Activated CD4-positive, alpha-beta T cell treated with anti-CD3 and anti-CD28 coated beads for 36 hours (primary cell): ENCODE measurements around the gene CADM3. TPM values are rescaled to one million over a fixed set of nuclear protein-coding genes. Genes with fewer than 3 reads are reported as not detected.

Source experiments
- ATAC-seq: fragments of 200-7000 bp; cut with Tn5 transposase; one replicate; pipeline ENCODE4 v1.10.0; 2021; ENCODE audit warnings: mild to moderate bottlenecking, moderate library complexity
- CTCF ChIA-PET: fragments of 350-600 bp; sonication (Branson Sonifier 250); formaldehyde crosslinking; loops from one replicate; lab custom pipeline; 2021; ENCODE audit warnings: antibody characterized with exemption; lab: Charles Lee
- POLR2A ChIA-PET: fragments of 350-600 bp; sonication (Branson Sonifier 250); formaldehyde crosslinking; loops from one replicate; lab custom pipeline; 2021; ENCODE audit warnings: antibody characterized with exemption, inconsistent platforms; lab: Charles Lee
- DNase-seq: peaks from one replicate; pipeline ENCODE4 v3.0.0-alpha.2; 2020
- H3K27ac Mint-ChIP-seq: one replicate; pipeline ENCODE4 v1.8.0; 2021; ENCODE audit warnings: mixed read lengths
- H3K27me3 Mint-ChIP-seq: one replicate; pipeline ENCODE4 v1.8.0; 2021; ENCODE audit warnings: mixed read lengths
- H3K36me3 Mint-ChIP-seq: one replicate; pipeline ENCODE4 v1.8.0; 2021; ENCODE audit warnings: low read depth, mixed read lengths
- H3K4me1 Mint-ChIP-seq: one replicate; pipeline ENCODE4 v1.8.0; 2021; ENCODE audit warnings: mixed read lengths
- H3K4me3 Mint-ChIP-seq: one replicate; pipeline ENCODE4 v1.8.0; 2021; ENCODE audit warnings: mild to moderate bottlenecking, moderate library complexity, mixed read lengths
- H3K9me3 Mint-ChIP-seq: one replicate; pipeline ENCODE4 v1.8.0; 2021; ENCODE audit warnings: low read depth, mixed read lengths
- intact Hi-C, 2 experiments: fragments of 100-400 bp; cut with DNase I in 1 of 2; cut with micrococcal nuclease in 1 of 2; formaldehyde crosslinking; loops; one replicate each; pipeline versions ENCODE4 v1.14.2 to v1.15.1; 2022 to 2024; cut with DNase I, micrococcal nuclease
- total RNA-seq, 2 experiments: library from RNA; stranded (reverse); gene quantifications; one replicate each; pipeline ENCODE4 v1.2.3, GENCODE V29; 2021

Gene CADM3
- total RNA-seq, 2 experiments from 2014 or later = not detected

DNA sequence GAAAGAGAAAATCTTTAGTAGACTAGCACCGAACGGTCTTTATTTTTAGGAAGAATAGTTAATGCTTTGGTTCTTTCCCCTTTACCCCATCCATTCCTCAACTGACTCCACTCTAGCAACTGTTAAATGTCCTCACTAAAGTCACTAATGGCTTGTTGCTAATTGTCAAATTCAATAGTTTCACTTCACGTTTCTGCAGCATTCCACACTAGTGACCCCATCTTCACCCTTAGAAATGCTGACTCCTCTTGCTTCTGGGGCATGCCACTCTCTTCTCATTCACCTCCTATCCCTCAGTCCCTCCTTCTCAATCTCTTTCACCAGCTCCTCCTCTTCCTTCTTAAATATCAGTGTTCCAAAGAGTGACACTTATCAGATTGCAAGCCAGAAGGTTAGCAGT, 19.4 kb upstream of the CADM3 start:
- ChIA-PET POLR2A (no interaction called here), CTCF (interaction anchor here (0.7 kb wide), 1 partner anchor 77 kb away, joined by 3 read pairs; no protein-coding TSS in a partner anchor)
- H3K36me3 Mint-ChIP-seq = no peaks in the 10 kb centered on the region
- DNase-seq = no peak
- ATAC-seq = no peak
- peaks cover 33% of the 10 kb centered on the region for H3K27me3 Mint-ChIP-seq
- intact Hi-C loops = no loop called here
- H3K4me3 Mint-ChIP-seq = no peak overlapping the region
- no peak overlapping the region for H3K27ac Mint-ChIP-seq
- H3K9me3 Mint-ChIP-seq = no peaks in the 10 kb centered on the region
- no peaks in the 10 kb centered on the region for H3K4me1 Mint-ChIP-seq

DNA sequence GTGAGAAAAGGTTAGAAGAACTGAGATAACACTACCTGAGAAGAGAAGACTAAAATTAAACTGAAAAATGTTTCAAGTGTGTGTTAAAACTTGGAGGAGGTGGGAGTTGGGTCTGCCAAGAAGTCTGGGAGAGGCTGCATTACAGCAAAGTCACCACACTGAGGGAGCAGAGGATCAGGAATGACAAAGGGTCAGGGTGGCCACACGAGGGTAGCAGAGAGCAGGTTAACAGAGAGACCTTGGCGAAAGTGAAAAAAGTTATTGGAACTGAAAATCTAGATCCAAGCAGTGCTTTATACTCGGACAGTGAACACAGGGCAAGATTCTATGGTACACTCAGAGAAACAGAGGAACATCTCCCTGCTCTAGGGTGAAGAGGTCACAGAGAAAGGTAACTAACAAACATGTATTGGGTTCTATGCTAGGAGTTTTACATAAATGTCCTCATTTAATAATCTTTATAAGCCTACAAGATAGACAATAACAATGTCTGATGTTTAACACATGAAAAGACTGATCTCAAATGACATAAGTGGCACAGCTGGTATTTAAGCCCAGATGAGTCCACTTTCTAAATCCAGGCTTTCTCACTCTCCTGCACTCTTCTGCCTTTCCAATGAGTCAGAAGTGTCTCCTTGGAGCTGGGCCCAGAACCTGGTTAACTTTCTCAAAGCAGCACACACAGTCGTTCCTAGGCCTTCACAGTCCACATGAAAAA, 10.3 kb upstream of the CADM3 start:
- Mint-ChIP-seq H3K27me3 (peaks cover 39% of the 10 kb centered on the region), H3K9me3 (no peaks in the 10 kb centered on the region), H3K27ac (no peak overlapping the region), H3K36me3 (no peaks in the 10 kb centered on the region), H3K4me3 (no peak overlapping the region), H3K4me1 (peaks cover 2% of the 10 kb centered on the region)
- CTCF ChIA-PET = interaction anchor here (0.8 to 7.3 kb wide), 14 partner anchors 9 to 89 kb away, joined by 3 to 72 read pairs (median 4); no protein-coding TSS in a partner anchor
- DNase-seq (peak; percentile 82), ATAC-seq (peak; percentile 83)
- POLR2A ChIA-PET = no interaction called here
- intact Hi-C loops = loop anchor here (1.0 to 2.0 kb wide), 4 partner anchors 29 to 846 kb away; no protein-coding TSS in a partner anchor

DNA sequence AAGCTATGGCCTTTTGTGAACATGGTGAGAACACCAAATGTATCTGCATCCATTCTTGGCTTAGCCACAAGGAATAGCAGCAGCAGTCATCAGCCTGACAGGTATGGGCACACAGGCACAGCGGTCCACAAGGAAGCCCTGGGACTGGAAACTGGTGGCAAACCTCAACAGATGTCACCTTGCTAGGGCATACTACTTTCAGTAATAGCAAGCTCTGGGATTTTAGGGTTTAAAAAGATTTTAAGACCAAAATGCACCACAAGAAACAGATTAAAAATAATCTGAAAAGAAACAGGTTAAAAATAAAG, 9.7 kb upstream of the CADM3 start:
- peaks cover 39% of the 10 kb centered on the region for H3K27me3 Mint-ChIP-seq
- no peak for DNase-seq
- no peak for ATAC-seq
- H3K27ac Mint-ChIP-seq = no peak overlapping the region
- ChIA-PET POLR2A (no interaction called here), CTCF (interaction anchor here (1.0 to 7.3 kb wide), 8 partner anchors 13 to 89 kb away, joined by 3 to 72 read pairs (median 7); no protein-coding TSS in a partner anchor)
- H3K4me1 Mint-ChIP-seq = peaks cover 2% of the 10 kb centered on the region
- H3K9me3 Mint-ChIP-seq = no peaks in the 10 kb centered on the region
- H3K36me3 Mint-ChIP-seq = no peaks in the 10 kb centered on the region
- intact Hi-C loops = loop anchor here (1.0 to 2.0 kb wide), 4 partner anchors 29 to 845 kb away; no protein-coding TSS in a partner anchor
- H3K4me3 Mint-ChIP-seq = no peak overlapping the region

DNA sequence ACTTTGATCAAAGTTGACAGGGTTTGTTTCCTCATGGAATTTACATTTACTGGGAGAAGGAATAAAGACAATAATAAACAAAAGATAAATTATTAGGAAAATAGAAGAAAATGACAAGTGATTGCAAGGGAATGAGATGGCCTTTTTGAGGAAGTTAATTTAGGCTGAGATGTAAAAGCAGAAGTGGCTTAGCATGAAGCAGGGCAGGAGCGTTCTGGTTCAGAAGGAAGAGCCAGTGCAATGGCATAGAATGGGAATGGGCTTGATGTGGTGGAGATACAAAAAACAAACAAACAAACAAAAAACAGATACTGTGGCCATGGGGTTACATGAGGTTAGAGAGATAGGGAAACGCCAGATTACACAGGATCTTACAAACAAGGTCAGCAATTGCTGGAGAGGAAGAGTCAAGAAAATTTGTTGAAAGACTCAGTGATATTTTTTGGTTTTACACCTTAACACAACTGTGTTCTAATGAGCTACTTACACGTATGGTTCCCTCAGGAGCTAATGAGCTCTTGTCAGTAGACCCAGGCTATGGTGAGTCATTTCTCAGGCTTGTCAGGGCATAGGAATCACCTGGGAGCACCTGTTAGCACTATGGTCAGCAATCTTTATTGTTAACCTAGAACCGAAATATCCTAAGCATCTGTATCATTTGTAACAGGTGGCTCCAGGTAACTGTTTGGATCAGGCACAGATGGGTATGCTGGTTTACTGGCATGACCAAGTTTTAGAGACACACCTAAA, 8.7 kb upstream of the CADM3 start:
- no peak for DNase-seq
- no peak for ATAC-seq
- Mint-ChIP-seq H3K4me3 (no peak overlapping the region), H3K4me1 (peaks cover 2% of the 10 kb centered on the region), H3K27ac (no peak overlapping the region), H3K36me3 (no peaks in the 10 kb centered on the region), H3K9me3 (no peaks in the 10 kb centered on the region), H3K27me3 (peaks cover 34% of the 10 kb centered on the region)
- intact Hi-C loops = no loop called here
- ChIA-PET CTCF (interaction anchor here (0.6 to 7.3 kb wide), 10 partner anchors 22 to 1996 kb away, joined by 3 to 72 read pairs (median 4); no protein-coding TSS in a partner anchor), POLR2A (interaction anchor here (0.6 to 0.7 kb wide), 2 partner anchors 67 to 904 kb away, joined by 3 to 4 read pairs; no protein-coding TSS in a partner anchor)

DNA sequence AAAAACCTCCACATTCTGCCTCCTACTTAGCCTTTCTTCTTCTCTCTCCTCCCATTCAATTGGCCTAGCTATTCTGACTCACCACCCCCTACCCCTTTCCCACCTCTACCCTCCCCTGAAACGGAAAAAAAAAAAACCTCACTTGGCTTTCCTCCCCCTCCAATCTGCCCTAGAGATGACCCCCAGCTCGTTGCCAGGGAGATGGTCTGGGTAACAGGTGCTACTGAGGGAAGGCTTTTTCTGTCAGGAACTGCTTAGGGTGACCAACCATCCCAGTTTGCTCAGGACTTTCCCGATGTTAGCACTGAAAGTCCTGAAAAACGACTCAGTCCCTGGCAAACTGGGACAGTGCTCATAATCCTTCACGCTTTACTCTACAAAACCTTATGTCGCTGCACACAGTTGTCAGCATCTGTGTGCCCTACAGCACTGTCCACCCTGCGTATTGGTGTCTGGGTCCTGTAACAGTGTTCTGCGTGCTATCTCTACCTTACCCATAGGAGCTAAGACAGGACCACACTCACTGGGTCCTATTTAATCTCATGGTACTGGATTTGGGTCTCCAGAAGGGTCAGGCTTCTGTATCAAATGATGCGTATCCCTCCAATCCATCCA, 7.7 kb upstream of the CADM3 start:
- intact Hi-C loops = no loop called here
- Mint-ChIP-seq H3K27ac (no peak overlapping the region), H3K27me3 (peaks cover 35% of the 10 kb centered on the region), H3K36me3 (no peaks in the 10 kb centered on the region), H3K4me3 (no peak overlapping the region), H3K9me3 (no peaks in the 10 kb centered on the region), H3K4me1 (peaks cover 2% of the 10 kb centered on the region)
- CTCF ChIA-PET = interaction anchor here (1.2 to 7.3 kb wide), 3 partner anchors 45 to 50 kb away, joined by 3 to 72 read pairs (median 10); no protein-coding TSS in a partner anchor
- DNase-seq (no peak), ATAC-seq (no peak)
- POLR2A ChIA-PET = no interaction called here

DNA sequence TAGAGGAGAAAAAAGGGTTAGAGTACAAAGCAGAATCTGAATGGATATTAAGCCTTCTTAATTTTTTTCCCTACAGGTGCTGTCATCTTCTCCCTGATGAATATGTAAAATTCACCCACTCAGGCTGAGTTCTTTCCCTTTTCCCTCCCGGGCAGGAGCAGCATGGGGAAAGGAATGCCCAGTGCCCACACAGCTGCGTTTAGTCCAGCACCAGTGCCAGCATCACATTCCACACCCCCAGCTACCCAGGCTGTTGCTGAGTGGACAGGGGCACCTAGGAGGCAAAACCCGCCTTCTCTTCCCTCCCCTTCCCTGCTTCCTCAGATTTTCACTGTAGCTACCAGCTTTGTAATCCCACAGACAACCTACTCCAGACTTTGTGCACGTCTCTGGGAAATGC, 3.4 kb upstream of the CADM3 start:
- no peak overlapping the region for H3K4me3 Mint-ChIP-seq

DNA sequence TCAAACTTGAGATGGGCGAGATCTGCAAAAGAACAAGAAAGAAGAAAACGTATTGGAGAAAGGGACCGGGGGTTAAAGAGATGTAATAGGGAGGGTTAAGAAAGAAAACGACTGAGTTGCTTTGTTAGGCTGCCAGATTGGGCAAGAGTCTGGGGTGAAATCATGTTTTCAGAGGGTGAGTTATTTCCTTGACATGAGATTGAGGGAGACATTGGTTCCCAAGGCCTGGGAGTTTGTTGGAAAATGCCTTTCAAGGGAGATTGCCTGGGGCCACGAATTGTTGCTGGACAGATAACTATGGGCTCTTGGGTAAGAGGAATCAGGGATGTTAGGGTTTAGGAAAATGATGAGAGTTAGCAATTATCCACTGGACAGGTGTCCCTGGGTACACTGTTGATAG, 776 bp upstream of the CADM3 start:
- DNase-seq = no peak
- Mint-ChIP-seq H3K9me3 (no peaks in the 10 kb centered on the region), H3K4me3 (no peak overlapping the region), H3K4me1 (peaks cover 3% of the 10 kb centered on the region), H3K27me3 (peaks cover 53% of the 10 kb centered on the region), H3K36me3 (peaks cover 2% of the 10 kb centered on the region), H3K27ac (no peak overlapping the region)
- intact Hi-C loops = no loop called here
- CTCF ChIA-PET = no interaction called here
- no peak for ATAC-seq
- POLR2A ChIA-PET = no interaction called here

More for the DNA sequence above, 3.4 kb upstream of the CADM3 start:
- DNase-seq (no peak), ATAC-seq (no peak)
- H3K4me1 Mint-ChIP-seq = peaks cover 3% of the 10 kb centered on the region
- intact Hi-C loops = no loop called here
- CTCF ChIA-PET = interaction anchor here (1.1 to 2.3 kb wide), 3 partner anchors 15 to 46 kb away, joined by 3 to 7 read pairs (median 4); no protein-coding TSS in a partner anchor
- H3K36me3 Mint-ChIP-seq = peaks cover 2% of the 10 kb centered on the region
- no peaks in the 10 kb centered on the region for H3K9me3 Mint-ChIP-seq
- POLR2A ChIA-PET = no interaction called here
- peaks cover 47% of the 10 kb centered on the region for H3K27me3 Mint-ChIP-seq
- H3K27ac Mint-ChIP-seq = no peak overlapping the region

DNA sequence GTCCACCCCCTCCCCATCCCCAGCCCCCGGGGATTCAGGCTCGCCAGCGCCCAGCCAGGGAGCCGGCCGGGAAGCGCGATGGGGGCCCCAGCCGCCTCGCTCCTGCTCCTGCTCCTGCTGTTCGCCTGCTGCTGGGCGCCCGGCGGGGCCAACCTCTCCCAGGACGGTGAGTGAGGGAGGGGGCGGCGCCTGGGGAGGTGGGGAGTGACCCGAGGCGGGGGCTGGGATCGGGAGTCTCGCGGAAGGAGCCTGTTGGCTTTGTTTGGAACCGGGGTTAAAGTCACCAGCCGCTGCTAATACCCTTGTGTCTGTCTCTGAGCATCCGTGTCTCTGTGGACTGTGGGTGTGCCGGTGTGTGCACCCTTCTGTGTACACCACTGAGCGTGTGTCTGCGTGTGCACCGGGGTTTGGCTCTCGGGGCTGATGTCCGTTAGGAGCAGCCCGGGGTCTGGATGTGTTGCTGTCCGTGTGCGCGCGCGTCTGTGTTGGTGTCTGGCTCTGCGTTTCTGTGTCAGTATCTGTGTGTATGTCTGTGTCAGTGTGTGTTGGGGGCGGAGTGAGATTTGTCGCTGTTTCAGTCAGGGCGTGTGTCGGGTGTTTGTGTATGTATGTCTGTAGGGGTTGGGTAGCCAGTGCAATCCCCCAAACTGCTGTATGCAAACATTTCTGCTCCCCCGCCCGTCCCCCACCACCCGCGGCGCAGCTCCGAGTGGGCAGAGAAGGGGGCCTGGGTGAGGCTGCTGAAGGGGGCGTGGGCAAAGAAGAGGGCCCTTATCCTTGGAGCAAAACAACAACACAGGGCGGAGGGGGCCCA, 480 bp downstream of the CADM3 start:
- H3K4me3 Mint-ChIP-seq = no peak overlapping the region
- intact Hi-C loops = no loop called here
- H3K27me3 Mint-ChIP-seq = peaks cover 49% of the 10 kb centered on the region
- ChIA-PET CTCF (interaction anchor here (0.7 kb wide), 1 partner anchor 189 kb away, joined by 3 read pairs; no protein-coding TSS in a partner anchor), POLR2A (no interaction called here)
- DNase-seq = no peak
- peaks cover 3% of the 10 kb centered on the region for H3K4me1 Mint-ChIP-seq
- no peak for ATAC-seq
- H3K9me3 Mint-ChIP-seq = no peaks in the 10 kb centered on the region
- H3K36me3 Mint-ChIP-seq = peaks cover 2% of the 10 kb centered on the region
- no peak overlapping the region for H3K27ac Mint-ChIP-seq

DNA sequence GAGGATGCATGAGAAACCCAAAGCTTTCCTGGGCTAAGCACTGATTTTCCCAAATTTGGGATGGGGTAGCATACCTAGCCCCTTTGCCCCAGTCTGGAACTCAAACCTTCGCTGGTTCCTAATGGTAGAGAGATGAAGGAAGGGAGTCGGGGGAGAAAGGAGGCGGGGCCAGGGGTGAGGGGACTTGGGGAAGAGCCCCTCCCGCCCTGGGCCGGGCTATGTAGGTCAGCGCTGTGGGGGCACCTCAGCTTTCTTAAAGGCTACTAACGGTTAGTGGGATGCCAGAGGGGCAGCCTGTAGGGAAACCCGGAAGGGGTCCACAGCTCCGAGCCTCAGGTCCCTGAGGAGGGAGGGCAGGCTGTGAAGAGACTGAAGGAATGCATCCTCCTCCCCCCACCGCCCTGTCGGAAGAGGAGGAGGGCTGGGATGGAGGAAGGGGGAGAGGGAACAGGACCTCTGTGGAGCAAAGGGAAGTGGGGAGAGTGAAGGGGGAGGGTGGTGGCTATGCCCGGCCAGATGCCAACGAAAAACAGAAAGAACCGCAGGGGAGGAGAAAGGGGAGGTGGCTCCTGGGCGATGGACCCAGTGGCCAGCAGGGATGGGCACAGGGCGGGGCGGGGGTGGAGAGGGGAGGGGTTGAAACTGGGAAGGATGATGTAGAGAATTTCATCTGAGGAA, 1.3 kb downstream of the CADM3 start:
- POLR2A ChIA-PET = no interaction called here
- Mint-ChIP-seq H3K4me1 (peaks cover 3% of the 10 kb centered on the region), H3K27me3 (peaks cover 52% of the 10 kb centered on the region), H3K9me3 (no peaks in the 10 kb centered on the region), H3K4me3 (no peak overlapping the region), H3K36me3 (peaks cover 2% of the 10 kb centered on the region), H3K27ac (no peak overlapping the region)
- intact Hi-C loops = no loop called here
- no peak for ATAC-seq
- CTCF ChIA-PET = interaction anchor here (0.7 to 1.0 kb wide), 2 partner anchors 41 to 188 kb away, joined by 3 to 5 read pairs; no protein-coding TSS in a partner anchor
- DNase-seq = no peak

DNA sequence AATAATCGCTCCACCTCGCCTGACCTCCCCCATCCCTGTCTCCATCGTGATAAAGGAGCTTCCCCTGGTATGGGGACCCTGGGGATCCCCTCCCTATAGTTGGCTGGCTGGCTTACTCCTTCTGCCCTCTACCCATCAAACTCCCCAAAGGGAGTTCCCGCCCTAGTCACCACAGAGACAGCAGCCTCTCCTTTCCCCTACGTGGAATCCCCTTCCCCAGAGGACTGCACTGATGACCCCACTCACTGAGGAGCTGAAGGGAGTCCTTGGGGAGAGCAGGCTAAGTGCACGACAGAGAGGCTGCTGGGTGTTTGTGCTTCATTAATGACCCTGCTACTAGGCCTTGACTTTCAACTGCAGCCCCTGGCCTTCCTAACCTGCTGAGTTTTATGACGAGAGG, 1.9 kb downstream of the CADM3 start:
- intact Hi-C loops = no loop called here
- H3K27ac Mint-ChIP-seq = no peak overlapping the region
- peaks cover 49% of the 10 kb centered on the region for H3K27me3 Mint-ChIP-seq
- POLR2A ChIA-PET = no interaction called here
- CTCF ChIA-PET = interaction anchor here (1.0 kb wide), 2 partner anchors 25 to 41 kb away, joined by 4 to 5 read pairs; no protein-coding TSS in a partner anchor
- peaks cover 2% of the 10 kb centered on the region for H3K36me3 Mint-ChIP-seq
- peaks cover 3% of the 10 kb centered on the region for H3K4me1 Mint-ChIP-seq
- no peak for DNase-seq
- no peaks in the 10 kb centered on the region for H3K9me3 Mint-ChIP-seq
- H3K4me3 Mint-ChIP-seq = no peak overlapping the region
- ATAC-seq = no peak
